Glutamatergic neuron (in vitro differentiated cells): ENCODE data around the gene MYLK2. TPM values are rescaled to one million over a fixed set of nuclear protein-coding genes. Genes with fewer than 3 reads are reported as not detected.

ENCODE experiments used
- total RNA-seq: library from RNA; stranded (reverse); fragmentation: NEBNext Ultra II Directional; extraction: Animal tissue kit (Norgen Biotek cat#: 25700); gene quantifications from one replicate; pipeline ENCODE4 v1.2.1, GENCODE V29; 2021; ENCODE audit not compliant: unreplicated experiment

The MYLK2 gene
- total RNA-seq, 1 donor from 2014 or later, result 0.69 TPM

Other genes with a start within 250 kb of the MYLK2 start
- gene ID1, start 214.1 kb upstream of the MYLK2 start, total RNA-seq, result 92.0 TPM
- not detected for gene COX4I2, start 181.4 kb upstream of the MYLK2 start, total RNA-seq
- 136 TPM for gene BCL2L1, start 96.5 kb upstream of the MYLK2 start, total RNA-seq
- 44.7 TPM for gene TPX2, start 80.1 kb upstream of the MYLK2 start, total RNA-seq
- gene FOXS1, start 26.2 kb downstream of the MYLK2 start, total RNA-seq, result not detected
- gene DUSP15, start 51.2 kb downstream of the MYLK2 start, total RNA-seq, result 19.3 TPM
- gene TTLL9, start 51.3 kb downstream of the MYLK2 start, total RNA-seq, result 1.5 TPM
- gene PDRG1, start 132.7 kb downstream of the MYLK2 start, total RNA-seq, result 69.5 TPM
- gene XKR7, start 148.8 kb downstream of the MYLK2 start, total RNA-seq, result 284 TPM
- gene CCM2L, start 191.1 kb downstream of the MYLK2 start, total RNA-seq, result 6.3 TPM
- 0.78 TPM for gene HCK, start 232.9 kb downstream of the MYLK2 start, total RNA-seq